Measurements from ENCODE around the gene FBXO40.

Gene FBXO40

GRCh38 chr3:121665488-121665887 lies 72.3 kb downstream of the FBXO40 start:
- no peak for DNase-seq

GRCh38 chr3:121667333-121667732 lies 74.2 kb downstream of the FBXO40 start:
- DNase-seq, result no peak

- no peak for DNase-seq
Measured at GRCh38 chr3:121670676-121671075, 77.5 kb downstream of the FBXO40 start.

DNA sequence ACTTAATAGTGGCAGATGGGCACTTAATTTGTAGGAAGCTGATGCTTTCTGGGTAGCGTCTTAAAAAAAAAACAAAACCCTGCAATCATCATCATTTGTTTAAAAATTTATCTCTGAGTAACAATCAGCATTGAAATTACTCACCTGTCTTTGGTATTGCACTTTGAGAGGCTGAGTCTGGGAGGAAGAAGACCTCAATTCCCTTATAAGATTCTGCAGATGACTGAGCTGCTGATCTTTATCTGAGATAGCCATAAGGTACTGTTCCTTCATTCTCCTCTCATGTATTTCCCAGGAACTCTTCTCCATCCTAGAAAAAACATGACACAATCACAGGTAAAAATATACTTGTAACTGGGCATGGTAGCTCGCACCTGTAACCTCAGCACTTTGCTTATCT lies 84.0 kb downstream of the FBXO40 start:
- no peak for DNase-seq
